IPS-18a (cell line): Measurements from ENCODE around the gene PRKAR1A.

ENCODE experiments used
- H3K27ac ChIP-seq: one replicate; pipeline ENCODE4 v1.5.1; 2013; ENCODE audit warnings: low read length
- H3K27me3 ChIP-seq: one replicate; pipeline ENCODE4 v1.6.1; 2013; ENCODE audit warnings: mild to moderate bottlenecking, low read length; ENCODE audit not compliant: control insufficient read depth, insufficient read depth
- H3K36me3 ChIP-seq: one replicate; pipeline ENCODE4 v1.6.1; 2013; ENCODE audit warnings: low read depth, low read length; ENCODE audit not compliant: control insufficient read depth
- H3K4me1 ChIP-seq: one replicate; pipeline ENCODE4 v1.6.1; 2013; ENCODE audit warnings: low read depth, low read length; ENCODE audit not compliant: control insufficient read depth
- H3K4me3 ChIP-seq: one replicate; pipeline ENCODE4 v1.5.1; 2013; ENCODE audit warnings: low read length
- H3K9ac ChIP-seq: one replicate; pipeline ENCODE4 v1.6.1; 2013; ENCODE audit warnings: mild to moderate bottlenecking, low read length, moderate library complexity
- H3K9me3 ChIP-seq: one replicate; pipeline ENCODE4 v1.6.1; 2013; ENCODE audit warnings: low read depth, low read length; ENCODE audit not compliant: control insufficient read depth

Gene PRKAR1A

DNA sequence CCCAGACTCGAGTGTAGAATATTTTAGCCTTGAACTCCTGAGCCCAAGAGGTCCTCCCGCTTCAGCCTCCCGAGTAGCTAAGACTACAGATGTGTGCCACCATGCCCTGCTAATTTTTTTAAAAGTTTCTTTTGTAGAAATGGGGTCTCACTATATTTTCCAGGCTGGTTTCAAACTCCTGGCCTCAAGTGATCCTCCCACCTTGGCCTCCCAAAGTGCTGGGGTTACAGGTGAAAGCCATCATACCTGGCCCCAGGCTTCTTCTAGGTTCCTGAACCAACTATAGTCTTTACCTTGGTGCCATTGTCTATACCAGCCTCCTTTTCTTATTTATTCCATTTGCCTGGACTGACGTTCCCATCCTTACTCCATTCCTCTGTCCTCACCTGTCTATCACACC, 17.1 kb upstream of the PRKAR1A start:
- Histone ChIP-seq H3K4me3 (no peak overlapping the region), H3K4me1 (peaks cover 4% of the 10 kb centered on the region), H3K27me3 (no peaks in the 10 kb centered on the region)

GRCh38 chr17:68497885-68498319, 14.3 kb upstream of the PRKAR1A start:
- Histone ChIP-seq H3K4me3 (no peak overlapping the region), H3K27me3 (no peaks in the 10 kb centered on the region), H3K4me1 (no peaks in the 10 kb centered on the region), H3K9me3 (no peaks in the 10 kb centered on the region), H3K36me3 (no peaks in the 10 kb centered on the region), H3K27ac (no peak overlapping the region), H3K9ac (no peak overlapping the region)

More for the DNA sequence above, 17.1 kb upstream of the PRKAR1A start:
- H3K9ac ChIP-seq = no peak overlapping the region
- no peaks in the 10 kb centered on the region for H3K9me3 ChIP-seq
- no peak overlapping the region for H3K27ac ChIP-seq
- no peaks in the 10 kb centered on the region for H3K36me3 ChIP-seq

DNA sequence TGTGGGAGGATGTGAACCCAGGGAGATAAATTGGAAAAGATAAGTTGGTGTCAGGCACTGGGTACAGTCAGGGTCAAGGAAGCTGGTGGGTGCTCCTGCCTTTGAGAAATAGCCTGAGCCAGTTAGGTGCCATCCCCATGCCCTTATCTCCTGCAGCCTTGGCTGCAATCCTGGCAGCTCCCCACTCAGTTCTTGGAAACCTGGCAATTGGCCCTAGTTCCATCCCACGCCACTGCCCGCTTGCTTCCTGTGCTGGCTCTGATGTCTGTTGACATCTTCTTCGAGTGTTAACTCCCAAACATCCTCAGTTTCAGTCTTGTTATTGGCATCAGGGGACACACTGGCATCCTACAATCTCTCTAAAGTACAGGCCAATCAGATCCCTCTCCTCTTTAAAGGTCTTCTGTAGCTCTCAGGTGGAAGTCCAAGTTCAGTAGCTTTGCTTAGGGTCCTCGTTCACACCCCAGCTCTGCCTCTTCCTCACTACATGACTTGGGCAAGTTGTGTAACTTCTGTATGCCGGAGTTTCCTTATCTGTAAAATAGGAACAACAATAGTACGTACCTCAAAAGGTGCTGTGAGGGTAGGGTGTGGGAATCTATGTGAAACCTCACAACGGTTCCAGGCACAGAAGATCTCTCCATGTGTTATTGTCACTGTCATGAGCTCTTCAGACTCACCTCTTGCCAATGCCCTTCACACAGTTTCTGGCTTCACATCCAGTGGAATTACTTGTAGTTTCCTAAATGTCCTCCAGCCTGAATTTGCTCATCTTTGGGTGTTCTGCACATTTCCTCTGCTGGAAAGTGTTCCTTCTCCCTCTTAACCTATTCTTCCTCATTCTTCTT, 13.5 kb upstream of the PRKAR1A start:
- Histone ChIP-seq H3K9ac (no peak overlapping the region), H3K4me1 (no peaks in the 10 kb centered on the region), H3K36me3 (no peaks in the 10 kb centered on the region), H3K27me3 (no peaks in the 10 kb centered on the region), H3K27ac (no peak overlapping the region), H3K4me3 (no peak overlapping the region), H3K9me3 (no peaks in the 10 kb centered on the region)

DNA sequence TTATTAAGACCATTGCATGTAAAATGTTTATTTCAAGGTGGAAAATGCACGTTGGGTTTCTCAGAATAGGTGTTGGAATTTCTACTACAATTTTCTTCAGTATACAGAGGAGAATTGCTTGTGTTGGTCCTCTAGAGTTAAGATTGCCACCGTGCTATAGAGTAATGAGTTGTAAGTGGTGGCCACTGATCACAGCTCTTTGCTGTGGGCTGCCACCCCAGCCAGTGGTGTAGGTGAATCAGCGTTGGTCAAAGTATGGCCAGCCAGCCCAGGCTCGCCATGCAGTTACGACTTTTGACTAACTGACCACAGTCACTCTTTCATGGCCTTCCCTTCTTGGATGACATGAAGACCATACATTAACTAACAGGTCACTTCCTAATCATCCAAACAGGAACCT, 12.6 kb upstream of the PRKAR1A start:
- Histone ChIP-seq H3K9me3 (no peaks in the 10 kb centered on the region), H3K9ac (no peak overlapping the region), H3K36me3 (no peaks in the 10 kb centered on the region), H3K27me3 (no peaks in the 10 kb centered on the region), H3K4me3 (no peak overlapping the region), H3K27ac (no peak overlapping the region), H3K4me1 (no peaks in the 10 kb centered on the region)

DNA sequence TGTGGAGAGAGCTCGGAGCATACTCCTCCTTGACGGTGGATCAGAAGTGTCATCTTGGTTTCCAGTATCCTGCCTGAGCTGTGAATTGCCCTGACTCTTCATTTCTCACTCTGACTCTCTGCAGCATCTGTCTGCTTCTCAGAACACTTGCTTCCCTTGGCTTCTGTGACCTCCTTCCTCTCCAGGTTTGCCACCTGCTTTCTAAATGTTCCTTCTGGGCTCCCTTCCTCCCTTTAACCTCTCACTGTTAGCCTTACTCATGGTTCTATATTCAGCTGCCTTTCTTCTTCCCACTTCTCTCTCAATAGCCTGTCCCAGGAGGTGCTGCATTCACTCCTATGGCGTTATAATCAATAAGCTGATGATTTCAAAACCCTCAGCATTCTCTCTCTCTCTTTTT, 11.2 kb upstream of the PRKAR1A start:
- Histone ChIP-seq H3K27ac (no peak overlapping the region), H3K9ac (no peak overlapping the region)

GRCh38 chr17:68505951-68506350, 6.3 kb upstream of the PRKAR1A start:
- Histone ChIP-seq H3K4me1 (no peaks in the 10 kb centered on the region), H3K27me3 (no peaks in the 10 kb centered on the region), H3K9me3 (no peaks in the 10 kb centered on the region), H3K4me3 (no peak overlapping the region), H3K27ac (no peak overlapping the region), H3K36me3 (no peaks in the 10 kb centered on the region), H3K9ac (no peak overlapping the region)

More for the DNA sequence above, 11.2 kb upstream of the PRKAR1A start:
- Histone ChIP-seq H3K4me3 (no peak overlapping the region), H3K9me3 (no peaks in the 10 kb centered on the region), H3K27me3 (no peaks in the 10 kb centered on the region), H3K4me1 (no peaks in the 10 kb centered on the region), H3K36me3 (no peaks in the 10 kb centered on the region)

- Histone ChIP-seq H3K4me1 (no peaks in the 10 kb centered on the region), H3K9me3 (no peaks in the 10 kb centered on the region), H3K27ac (no peak overlapping the region), H3K27me3 (no peaks in the 10 kb centered on the region), H3K9ac (no peak overlapping the region), H3K4me3 (no peak overlapping the region), H3K36me3 (no peaks in the 10 kb centered on the region)
Observed at GRCh38 chr17:68507576-68507975, 4.7 kb upstream of the PRKAR1A start.

DNA sequence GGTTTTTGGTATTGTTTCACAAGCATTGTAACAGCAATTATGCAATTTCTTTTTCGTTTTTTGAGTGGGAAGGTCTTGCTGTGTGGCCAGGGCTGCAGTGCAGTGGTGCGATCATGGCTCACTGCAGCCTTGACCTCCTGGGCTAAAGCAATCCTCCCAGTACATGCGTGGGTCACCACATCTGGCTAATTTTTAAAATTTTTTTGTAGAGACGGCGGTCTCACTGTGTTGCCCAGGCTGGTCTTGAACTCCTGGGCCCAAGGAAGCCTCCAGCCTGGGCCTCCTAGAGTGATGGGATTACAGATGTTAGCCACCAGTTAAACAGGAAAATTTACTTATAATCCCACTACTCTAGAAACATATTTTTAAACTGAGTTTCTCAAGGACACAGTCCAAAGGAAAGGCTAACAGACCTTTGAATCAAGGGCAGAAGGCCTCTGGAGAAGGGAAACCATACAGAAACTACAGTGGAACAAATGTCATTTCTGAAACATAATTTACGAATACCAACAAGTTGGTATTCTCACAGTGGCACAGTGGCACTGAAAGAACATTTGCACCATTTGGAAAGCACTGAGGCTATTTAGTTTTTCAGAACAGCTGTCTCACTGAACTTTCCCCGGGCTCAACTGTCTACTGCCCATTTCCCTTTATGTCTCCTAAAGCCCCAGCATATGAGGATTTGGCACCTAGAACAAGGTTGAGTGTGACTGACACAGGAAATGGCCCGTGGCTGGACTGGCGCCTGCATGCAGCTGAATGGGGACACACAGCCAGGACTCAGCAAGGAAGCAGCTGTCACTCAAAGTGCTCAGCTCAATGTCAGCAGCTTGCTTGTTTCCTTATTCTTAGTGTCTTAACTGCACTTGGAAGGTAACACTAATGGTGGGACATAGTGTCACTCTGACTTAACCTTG, 2.8 kb upstream of the PRKAR1A start:
- Histone ChIP-seq H3K9ac (no peak overlapping the region), H3K4me3 (no peak overlapping the region), H3K36me3 (no peaks in the 10 kb centered on the region), H3K4me1 (peaks cover 9% of the 10 kb centered on the region), H3K9me3 (no peaks in the 10 kb centered on the region), H3K27me3 (no peaks in the 10 kb centered on the region), H3K27ac (no peak overlapping the region)

GRCh38 chr17:68511254-68511670, 968 bp upstream of the PRKAR1A start:
- Histone ChIP-seq H3K27ac (no peak overlapping the region), H3K9me3 (no peaks in the 10 kb centered on the region), H3K4me1 (peaks cover 14% of the 10 kb centered on the region)

DNA sequence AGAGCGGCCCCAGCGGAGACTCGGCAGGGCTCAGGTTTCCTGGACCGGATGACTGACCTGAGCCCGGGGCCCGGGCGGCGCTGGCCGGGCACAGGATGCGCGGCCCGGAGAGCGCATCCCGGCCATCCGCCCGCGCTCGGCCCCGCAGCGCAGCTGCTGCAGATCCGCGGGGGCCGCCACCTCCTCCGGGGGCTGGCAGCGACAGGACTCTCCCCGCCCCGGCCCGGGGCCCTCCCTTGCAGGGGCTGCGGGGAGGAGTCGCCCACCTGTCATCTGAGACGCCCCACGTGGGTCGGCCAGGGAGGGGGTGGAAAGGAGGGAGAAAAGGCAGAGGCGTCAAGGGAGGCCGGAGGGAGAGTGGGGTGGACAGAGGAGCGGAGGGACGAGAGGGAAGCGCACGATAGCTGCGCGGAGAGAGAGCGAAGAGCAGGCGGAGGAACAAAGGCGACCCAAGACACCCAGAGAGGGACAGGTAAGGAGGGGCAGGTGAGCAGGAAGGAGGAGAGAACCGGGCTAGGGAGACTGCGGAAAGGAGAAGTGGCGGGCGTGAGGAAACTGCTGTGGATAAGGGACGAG, 471 bp upstream of the PRKAR1A start:
- no peaks in the 10 kb centered on the region for H3K9me3 ChIP-seq
- H3K4me3 ChIP-seq = peak overlapping the region; percentile 97
- H3K9ac ChIP-seq = peak overlapping the region; percentile 96
- H3K27me3 ChIP-seq = no peaks in the 10 kb centered on the region
- peak overlapping the region; percentile 99 for H3K27ac ChIP-seq
- peaks cover 14% of the 10 kb centered on the region for H3K4me1 ChIP-seq
- peaks cover 21% of the 10 kb centered on the region for H3K36me3 ChIP-seq

More at GRCh38 chr17:68511254-68511670, 968 bp upstream of the PRKAR1A start:
- Histone ChIP-seq H3K4me3 (peak overlapping the region; percentile 97), H3K27me3 (no peaks in the 10 kb centered on the region), H3K36me3 (peaks cover 16% of the 10 kb centered on the region), H3K9ac (peak overlapping the region; percentile 96)

GRCh38 chr17:68512960-68513474, 787 bp downstream of the PRKAR1A start:
- H3K27ac ChIP-seq = peak overlapping the region; percentile 99
- H3K4me3 ChIP-seq = peak overlapping the region; percentile 97
- peaks cover 14% of the 10 kb centered on the region for H3K4me1 ChIP-seq
- peaks cover 33% of the 10 kb centered on the region for H3K36me3 ChIP-seq
- H3K9me3 ChIP-seq = no peaks in the 10 kb centered on the region
- H3K9ac ChIP-seq = peak overlapping the region; percentile 96
- H3K27me3 ChIP-seq = no peaks in the 10 kb centered on the region
